Gastroesophageal sphincter (tissue), 4 donors: Measurements from ENCODE around the gene MIPOL1. TPM values are rescaled to one million over a fixed set of nuclear protein-coding genes. Genes with fewer than 3 reads are reported as not detected.

Experiments
- ATAC-seq: fragments of 150-250 bp; one replicate; pipeline ENCODE4 v1.9.1; 2016; ENCODE audit warnings: mild to moderate bottlenecking, moderate library complexity
- H3K27ac ChIP-seq, 4 donors: fragments of 200-600 bp; sonication (generic) in 3 of 4; 1 replicate in 3 of 4; 2 replicates in 1 of 4; pipeline ENCODE4 v1.5.1; 2016 to 2019
- H3K27me3 ChIP-seq: fragments of 200-600 bp; sonication (generic); one replicate; pipeline ENCODE4 v1.5.1; 2019
- H3K36me3 ChIP-seq, 2 donors: fragments of 200-600 bp; sonication (generic); one replicate each; pipeline ENCODE4 v1.5.1; 2019; ENCODE audit warnings: control low read depth in 1 of 2
- H3K4me1 ChIP-seq, 3 donors: fragments of 200-600 bp; sonication (generic); 1 replicate in 2 of 3; 2 replicates in 1 of 3; pipeline ENCODE4 v1.5.1; 2016 to 2019; ENCODE audit warnings: control low read depth in 2 of 3
- H3K4me3 ChIP-seq, 2 donors: fragments of 200-600 bp; sonication (generic); one replicate each; pipeline ENCODE4 v1.5.1; 2019; ENCODE audit warnings: mild to moderate bottlenecking in 1 of 2, moderate library complexity in 1 of 2
- H3K9me3 ChIP-seq, 3 donors: fragments of 200-600 bp; sonication (generic); one replicate each; pipeline ENCODE4 v1.5.1; 2017 to 2019; ENCODE audit warnings: control low read depth in 2 of 3
- EP300 ChIP-seq: sonication (generic); formaldehyde crosslinking; IDR thresholded peaks from one replicate; pipeline ENCODE4 v1.6.1; 2017; ENCODE audit warnings: antibody characterized with exemption, mild to moderate bottlenecking
- POLR2A ChIP-seq, 2 donors: fragments of 450-650 bp; IDR thresholded peaks; one replicate each; pipeline ENCODE4 v1.6.1; 2017; ENCODE audit warnings: antibody characterized with exemption in 2 of 2, mild to moderate bottlenecking in 2 of 2, moderate library complexity in 1 of 2
- POLR2AphosphoS5 ChIP-seq: sonication (generic); formaldehyde crosslinking; IDR thresholded peaks from one replicate; pipeline ENCODE4 v1.6.1; 2017; ENCODE audit warnings: antibody characterized with exemption
- WGBS, 2 donors: methylation state at CpG; one replicate each; pipeline ENCODE4 v1.1.5; 2018; ENCODE audit warnings: low coverage in 1 of 2; 5-methylcytosine and 5-hydroxymethylcytosine counted together
- total RNA-seq, 4 donors: library from RNA; depleted of rRNA; stranded (reverse); fragments of >200 nt; gene quantifications; one replicate each; pipeline ENCODE4 v1.1.0, GENCODE V29; 2016
- TF ChIP-seq, protein P1 (sequence below), 4 experiments: fragments of 200-600 bp in 2 of 4; fragments of 450-650 bp in 2 of 4; sonication (generic) in 1 of 4; IDR thresholded peaks; one replicate each; pipeline ENCODE4 v1.5.1; 2017 to 2019; ENCODE audit warnings: antibody characterized with exemption in 4 of 4, mild to moderate bottlenecking in 2 of 4, moderate library complexity in 2 of 4

MIPOL1 gene
- total RNA-seq, 4 donors from 2014 or later: 10.6 to 32.8 (median 19.4) TPM

DNA sequence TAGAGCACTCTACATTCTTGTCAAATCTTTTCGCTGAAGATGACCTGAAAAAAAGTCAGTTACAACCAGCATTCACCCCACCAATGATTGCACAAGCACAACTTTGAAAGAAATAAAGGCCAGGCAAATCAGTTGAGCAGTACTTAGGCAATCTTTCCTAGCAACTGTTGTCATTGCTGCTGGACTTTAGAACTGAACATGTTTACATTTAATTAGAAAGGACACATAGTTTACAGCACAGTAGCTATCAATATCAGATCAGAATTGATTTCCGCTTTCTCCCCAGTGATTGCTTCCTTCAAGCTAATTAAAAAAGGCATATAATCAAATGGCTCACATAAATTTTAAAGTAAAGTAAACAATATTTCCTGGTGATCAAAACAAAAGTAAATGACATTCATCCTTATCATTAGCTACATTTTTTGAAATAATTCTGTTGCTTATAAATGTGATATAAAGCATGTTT, 268.9 kb downstream of the MIPOL1 start:
- WGBS, 2 donors: 79 to 94% methylated on average over 2 of the region's 2 CpGs
- peaks cover 0 to 7% of the 10 kb centered on the region in 2 donors for H3K36me3 ChIP-seq
- H3K4me3 ChIP-seq: no peak overlapping the region
- no peaks in the 10 kb centered on the region for H3K4me1 ChIP-seq
- H3K27ac ChIP-seq: no peak overlapping the region
- ATAC-seq: no peak
- no peaks in the 10 kb centered on the region for H3K27me3 ChIP-seq
- H3K9me3 ChIP-seq: no peaks in the 10 kb centered on the region
- TF ChIP-seq POLR2A (IDR thresholded peaks at IDR 0.05): no peak
- no peak for TF ChIP-seq POLR2AphosphoS5
- no peak for TF ChIP-seq EP300
- TF ChIP-seq, protein P1, sequence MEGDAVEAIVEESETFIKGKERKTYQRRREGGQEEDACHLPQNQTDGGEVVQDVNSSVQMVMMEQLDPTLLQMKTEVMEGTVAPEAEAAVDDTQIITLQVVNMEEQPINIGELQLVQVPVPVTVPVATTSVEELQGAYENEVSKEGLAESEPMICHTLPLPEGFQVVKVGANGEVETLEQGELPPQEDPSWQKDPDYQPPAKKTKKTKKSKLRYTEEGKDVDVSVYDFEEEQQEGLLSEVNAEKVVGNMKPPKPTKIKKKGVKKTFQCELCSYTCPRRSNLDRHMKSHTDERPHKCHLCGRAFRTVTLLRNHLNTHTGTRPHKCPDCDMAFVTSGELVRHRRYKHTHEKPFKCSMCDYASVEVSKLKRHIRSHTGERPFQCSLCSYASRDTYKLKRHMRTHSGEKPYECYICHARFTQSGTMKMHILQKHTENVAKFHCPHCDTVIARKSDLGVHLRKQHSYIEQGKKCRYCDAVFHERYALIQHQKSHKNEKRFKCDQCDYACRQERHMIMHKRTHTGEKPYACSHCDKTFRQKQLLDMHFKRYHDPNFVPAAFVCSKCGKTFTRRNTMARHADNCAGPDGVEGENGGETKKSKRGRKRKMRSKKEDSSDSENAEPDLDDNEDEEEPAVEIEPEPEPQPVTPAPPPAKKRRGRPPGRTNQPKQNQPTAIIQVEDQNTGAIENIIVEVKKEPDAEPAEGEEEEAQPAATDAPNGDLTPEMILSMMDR (IDR thresholded peaks at IDR 0.05): no peak

DNA sequence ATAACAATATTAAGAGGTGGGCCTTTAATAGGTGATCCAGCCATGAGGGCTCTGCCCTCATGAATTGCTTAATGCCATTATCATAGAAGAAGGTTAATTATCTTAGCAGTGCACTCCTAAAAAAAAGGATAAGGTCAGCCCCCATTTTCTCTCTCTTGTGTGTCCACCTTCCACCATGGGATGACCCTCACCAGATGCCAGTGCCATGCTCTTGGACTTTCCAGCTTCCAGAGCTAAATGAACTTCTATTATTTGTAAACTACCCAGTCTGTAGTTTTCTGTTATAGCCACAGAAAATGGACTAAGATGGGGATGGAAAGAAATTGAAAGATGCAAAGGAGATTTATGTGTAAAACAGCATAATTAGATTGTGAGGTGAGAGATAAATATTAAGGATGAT, 271.9 kb downstream of the MIPOL1 start:
- TF ChIP-seq, protein P1 (IDR thresholded peaks at IDR 0.05): no peak
- TF ChIP-seq POLR2AphosphoS5 (no peak), POLR2A (IDR thresholded peaks at IDR 0.05) (no peak), EP300 (no peak)
- no peak for ATAC-seq
- Histone ChIP-seq H3K4me1 (no peaks in the 10 kb centered on the region), H3K36me3 (peaks cover 0 to 13% of the 10 kb centered on the region in 2 donors), H3K4me3 (no peak overlapping the region), H3K9me3 (no peaks in the 10 kb centered on the region), H3K27me3 (no peaks in the 10 kb centered on the region), H3K27ac (no peak overlapping the region)

DNA sequence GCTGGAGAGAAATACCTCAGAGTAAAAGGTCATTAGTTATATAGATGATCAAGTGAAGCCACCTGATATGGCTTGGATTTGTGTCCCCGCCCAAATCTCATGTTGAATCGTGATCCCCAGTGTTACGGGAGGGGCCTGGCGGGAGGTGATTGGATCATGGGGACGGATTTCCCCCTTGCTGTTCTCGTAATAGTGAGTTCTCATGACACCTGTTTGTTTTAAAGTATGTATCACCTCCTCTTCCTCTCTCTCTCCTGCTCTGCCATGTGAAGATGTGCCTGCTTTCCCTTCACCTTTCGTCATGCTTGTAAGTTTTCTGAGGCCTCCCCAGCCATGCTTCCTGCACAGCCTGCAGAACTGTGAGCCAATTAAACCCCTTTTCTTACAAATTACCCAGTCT, 272.5 kb downstream of the MIPOL1 start:
- TF ChIP-seq POLR2AphosphoS5 (no peak), EP300 (no peak), POLR2A (IDR thresholded peaks at IDR 0.05) (no peak)
- TF ChIP-seq, protein P1 (IDR thresholded peaks at IDR 0.05): no peak
- Histone ChIP-seq H3K4me3 (no peak overlapping the region), H3K27me3 (no peaks in the 10 kb centered on the region), H3K9me3 (peaks cover 0 to 3% (median 0%) of the 10 kb centered on the region in 3 donors), H3K4me1 (no peaks in the 10 kb centered on the region), H3K27ac (no peak overlapping the region), H3K36me3 (peaks cover 0 to 17% of the 10 kb centered on the region in 2 donors)
- 85% methylated on average over 7 of the region's 7 CpGs; no CpG with 5 or more reads in 1 of the 2 donors for WGBS, 2 donors
- ATAC-seq: no peak

DNA sequence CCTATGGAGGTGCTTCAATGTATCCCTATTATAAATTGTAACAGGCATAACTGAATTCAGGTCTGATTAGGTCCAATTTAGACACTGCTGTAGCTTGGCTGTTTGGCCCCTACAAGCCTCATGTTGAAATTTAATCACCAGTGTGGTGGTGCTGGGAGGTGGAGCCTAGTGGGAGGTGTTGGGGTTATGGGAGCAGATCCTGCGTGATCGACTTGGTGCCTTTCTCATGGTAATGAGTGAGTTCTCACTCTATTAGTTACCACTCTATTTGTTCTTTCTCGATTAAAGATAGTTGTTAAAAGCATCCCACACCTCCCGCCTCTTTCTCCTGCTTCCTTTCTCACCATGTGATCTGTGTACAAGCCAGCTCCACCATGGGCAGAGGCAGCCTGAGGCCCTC, 275.2 kb downstream of the MIPOL1 start:
- H3K36me3 ChIP-seq: peaks cover 0 to 24% of the 10 kb centered on the region in 2 donors
- H3K27me3 ChIP-seq: no peaks in the 10 kb centered on the region
- H3K4me1 ChIP-seq: no peaks in the 10 kb centered on the region
- no peak overlapping the region for H3K27ac ChIP-seq
- no peak for ATAC-seq
- no peak overlapping the region for H3K4me3 ChIP-seq
- WGBS, 2 donors: 64 to 72% methylated on average over 3 to 4 of the region's 4 CpGs
- peaks cover 0 to 12% (median 0%) of the 10 kb centered on the region in 3 donors for H3K9me3 ChIP-seq
- no peak for TF ChIP-seq POLR2AphosphoS5
- TF ChIP-seq EP300: no peak
- TF ChIP-seq, protein P1 (IDR thresholded peaks at IDR 0.05): no peak
- no peak for TF ChIP-seq POLR2A (IDR thresholded peaks at IDR 0.05)

DNA sequence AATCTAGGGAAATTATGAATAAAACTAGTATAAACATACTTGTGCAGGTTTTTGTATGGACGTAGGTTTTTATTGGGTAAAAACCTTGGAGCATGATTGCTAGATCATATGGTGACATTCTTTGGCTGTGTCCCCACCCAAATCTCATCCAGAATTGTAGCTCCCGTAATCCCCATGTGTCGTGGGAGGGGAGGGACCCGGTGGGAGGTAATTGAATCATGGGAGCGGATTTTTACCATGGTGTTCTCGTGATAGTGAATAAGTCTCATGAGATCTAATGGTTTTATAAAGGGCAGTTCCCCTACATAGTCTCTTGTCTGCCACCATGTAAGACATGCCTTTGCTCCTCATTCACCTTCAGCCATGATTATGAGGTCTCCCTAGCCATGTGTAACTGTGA, 276.5 kb downstream of the MIPOL1 start:
- H3K9me3 ChIP-seq: peaks cover 0 to 12% (median 0%) of the 10 kb centered on the region in 3 donors
- no peak overlapping the region for H3K27ac ChIP-seq
- H3K27me3 ChIP-seq: no peaks in the 10 kb centered on the region
- WGBS, 2 donors: 84 to 89% methylated on average over 6 of the region's 6 CpGs
- H3K4me1 ChIP-seq: no peaks in the 10 kb centered on the region
- ATAC-seq: no peak
- H3K4me3 ChIP-seq: no peak overlapping the region
- H3K36me3 ChIP-seq: peaks cover 0 to 24% of the 10 kb centered on the region in 2 donors
- TF ChIP-seq POLR2A (IDR thresholded peaks at IDR 0.05) (no peak), EP300 (no peak), POLR2AphosphoS5 (no peak)
- TF ChIP-seq, protein P1 (IDR thresholded peaks at IDR 0.05): no peak
